HL-60 (cell line): ENCODE results near the gene DHRS1.

Source experiments
- DNase-seq, 2 experiments: peaks; one replicate each; pipeline ENCODE4 v3.0.0-alpha.2; 2010 to 2020; ENCODE audit warnings: low read depth in 1 of 2, low spot score in 1 of 2
- H3K27ac ChIP-seq: fragments of 250-450 bp; sonication (Bioruptor Pico); replicated peaks from 2 replicates; pipeline ENCODE4 v1.5.1; 2020; ENCODE audit warnings: mild to moderate bottlenecking, moderate library complexity
- H3K27me3 ChIP-seq: fragments of 250-450 bp; sonication (Bioruptor Pico); 2 replicates; pipeline ENCODE4 v1.5.1; 2021; ENCODE audit warnings: mild to moderate bottlenecking, moderate library complexity; ENCODE audit not compliant: insufficient read depth, poor library complexity, severe bottlenecking
- H3K4me3 ChIP-seq: replicated peaks from 2 replicates; pipeline ENCODE4 v1.5.1; 2011; ENCODE audit warnings: mild to moderate bottlenecking, control low read depth, low read length; ENCODE audit not compliant: insufficient read depth
- CTCF ChIP-seq: IDR thresholded peaks from one replicate; pipeline ENCODE4 v1.5.1; 2011; ENCODE audit warnings: low read length, control low read depth, inconsistent platforms; ENCODE audit not compliant: insufficient read depth
- GABPA ChIP-seq: IDR thresholded peaks from 2 replicates; pipeline ENCODE4 v1.6.1; 2012; ENCODE audit warnings: low read depth
- POLR2AphosphoS5 ChIP-seq: IDR thresholded peaks from 2 replicates; pipeline ENCODE4 v1.6.1; 2012; ENCODE audit warnings: low read depth
- SPI1 ChIP-seq: IDR thresholded peaks from 2 replicates; pipeline ENCODE4 v1.6.1; 2012; ENCODE audit warnings: low read depth, mild to moderate bottlenecking, borderline replicate concordance
- TF ChIP-seq, protein P1 (sequence below): IDR thresholded peaks from 2 replicates; pipeline ENCODE4 v1.6.1; 2012; ENCODE audit warnings: low read depth; ENCODE audit not compliant: insufficient replicate concordance

DHRS1 gene

GRCh38 chr14:24296341-24297157 lies 3.0 kb downstream of the DHRS1 start:
- TF ChIP-seq POLR2AphosphoS5 (no peak), CTCF (peak; percentile 70), GABPA (no peak)
- TF ChIP-seq, protein P1, sequence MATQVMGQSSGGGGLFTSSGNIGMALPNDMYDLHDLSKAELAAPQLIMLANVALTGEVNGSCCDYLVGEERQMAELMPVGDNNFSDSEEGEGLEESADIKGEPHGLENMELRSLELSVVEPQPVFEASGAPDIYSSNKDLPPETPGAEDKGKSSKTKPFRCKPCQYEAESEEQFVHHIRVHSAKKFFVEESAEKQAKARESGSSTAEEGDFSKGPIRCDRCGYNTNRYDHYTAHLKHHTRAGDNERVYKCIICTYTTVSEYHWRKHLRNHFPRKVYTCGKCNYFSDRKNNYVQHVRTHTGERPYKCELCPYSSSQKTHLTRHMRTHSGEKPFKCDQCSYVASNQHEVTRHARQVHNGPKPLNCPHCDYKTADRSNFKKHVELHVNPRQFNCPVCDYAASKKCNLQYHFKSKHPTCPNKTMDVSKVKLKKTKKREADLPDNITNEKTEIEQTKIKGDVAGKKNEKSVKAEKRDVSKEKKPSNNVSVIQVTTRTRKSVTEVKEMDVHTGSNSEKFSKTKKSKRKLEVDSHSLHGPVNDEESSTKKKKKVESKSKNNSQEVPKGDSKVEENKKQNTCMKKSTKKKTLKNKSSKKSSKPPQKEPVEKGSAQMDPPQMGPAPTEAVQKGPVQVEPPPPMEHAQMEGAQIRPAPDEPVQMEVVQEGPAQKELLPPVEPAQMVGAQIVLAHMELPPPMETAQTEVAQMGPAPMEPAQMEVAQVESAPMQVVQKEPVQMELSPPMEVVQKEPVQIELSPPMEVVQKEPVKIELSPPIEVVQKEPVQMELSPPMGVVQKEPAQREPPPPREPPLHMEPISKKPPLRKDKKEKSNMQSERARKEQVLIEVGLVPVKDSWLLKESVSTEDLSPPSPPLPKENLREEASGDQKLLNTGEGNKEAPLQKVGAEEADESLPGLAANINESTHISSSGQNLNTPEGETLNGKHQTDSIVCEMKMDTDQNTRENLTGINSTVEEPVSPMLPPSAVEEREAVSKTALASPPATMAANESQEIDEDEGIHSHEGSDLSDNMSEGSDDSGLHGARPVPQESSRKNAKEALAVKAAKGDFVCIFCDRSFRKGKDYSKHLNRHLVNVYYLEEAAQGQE: no peak
- Histone ChIP-seq H3K27ac (no peak overlapping the region), H3K4me3 (no peak overlapping the region), H3K27me3 (no peaks in the 10 kb centered on the region)
- DNase-seq: peak; percentile 63 to 66

DNA sequence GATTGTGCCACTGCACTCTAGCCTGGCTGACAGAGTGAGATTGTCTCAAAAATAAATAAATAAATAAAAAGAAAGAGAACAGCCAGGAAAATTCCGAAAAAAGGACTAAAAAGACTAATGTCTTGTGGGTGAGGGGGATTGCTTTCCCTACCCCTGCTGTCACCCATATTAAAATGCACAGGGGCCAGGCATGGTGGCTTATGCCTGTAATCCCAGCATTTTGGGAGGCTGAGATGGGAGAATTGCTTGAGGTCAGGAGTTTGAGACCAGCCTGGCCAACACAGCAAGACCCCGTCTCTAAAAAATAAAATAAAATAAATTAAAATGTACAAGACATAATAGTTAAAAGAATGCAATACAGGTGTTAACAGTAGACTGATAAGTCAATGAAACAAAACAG lies 6.1 kb downstream of the DHRS1 start:
- H3K27me3 ChIP-seq: no peaks in the 10 kb centered on the region
- no peak overlapping the region for H3K27ac ChIP-seq
- DNase-seq: no peak
- TF ChIP-seq SPI1 (no peak), POLR2AphosphoS5 (no peak), GABPA (no peak), CTCF (no peak)
- TF ChIP-seq, protein P1: no peak
- no peak overlapping the region for H3K4me3 ChIP-seq

GRCh38 chr14:24292118-24292807 lies 7.3 kb downstream of the DHRS1 start:
- no peak overlapping the region for H3K4me3 ChIP-seq
- H3K27me3 ChIP-seq: no peaks in the 10 kb centered on the region
- no peak for DNase-seq
- TF ChIP-seq, protein P1: no peak
- TF ChIP-seq POLR2AphosphoS5 (no peak), CTCF (no peak), GABPA (no peak), SPI1 (no peak)
- no peak overlapping the region for H3K27ac ChIP-seq
